IMR-90 (cell line): Measurements from ENCODE around the gene BTG3. TPM values are rescaled to one million over a fixed set of nuclear protein-coding genes. Genes with fewer than 3 reads are reported as not detected.

ENCODE experiments used
- ATAC-seq: fragments of 200-7000 bp; cut with Tn5 transposase; 2 replicates; pipeline ENCODE4 v1.9.1; 2020; ENCODE audit warnings: low read depth, mild to moderate bottlenecking, moderate library complexity
- BruUV-seq: library from RNA; stranded (reverse); fragments of 400-500 nt; replicated peaks from 2 replicates; lab custom pipeline; 2021; lab: Mats Ljungman, UMichigan
- CTCF ChIA-PET: fragments of 300-600 bp; formaldehyde crosslinking; extraction: SDS; loops from one replicate; lab custom pipeline; 2021; ENCODE audit warnings: antibody characterized with exemption; lab: Yijun Ruan, JAX
- POLR2A ChIA-PET: fragments of 300-600 bp; sonication (Branson Sonifier 250); formaldehyde crosslinking; loops from one replicate; lab custom pipeline; 2022; ENCODE audit warnings: antibody characterized with exemption; ENCODE audit not compliant: unreplicated experiment; lab: Charles Lee
- DNase-seq: peaks from one replicate; pipeline ENCODE4 v3.0.0; 2013
- H2AFZ ChIP-seq: replicated peaks from 2 replicates; pipeline ENCODE3; 2013; ENCODE audit warnings: low read length, mild to moderate bottlenecking; ENCODE audit not compliant: poor library complexity
- H2AK5ac ChIP-seq: 2 replicates; pipeline ENCODE4 v1.6.1; 2013; ENCODE audit warnings: low read depth, low read length, inconsistent platforms
- H2AK9ac ChIP-seq: replicated peaks from 2 replicates; pipeline ENCODE3; 2013; ENCODE audit warnings: mild to moderate bottlenecking, low read depth, low read length, moderate library complexity; ENCODE audit not compliant: poor library complexity
- H2BK120ac ChIP-seq: 2 replicates; pipeline ENCODE4 v1.6.1; 2013; ENCODE audit warnings: low read depth, low read length, inconsistent platforms
- H2BK15ac ChIP-seq: 3 replicates; pipeline ENCODE4 v1.6.1; 2013; ENCODE audit warnings: low read depth, low read length, inconsistent platforms
- H2BK20ac ChIP-seq: 2 replicates; pipeline ENCODE4 v1.6.1; 2013; ENCODE audit warnings: low read depth, mild to moderate bottlenecking, inconsistent platforms, low read length, moderate library complexity
- H2BK5ac ChIP-seq: 2 replicates; pipeline ENCODE4 v1.6.1; 2013; ENCODE audit warnings: mild to moderate bottlenecking, low read depth, low read length, inconsistent platforms; ENCODE audit not compliant: poor library complexity, severe bottlenecking
- H3K14ac ChIP-seq: replicated peaks from 2 replicates; pipeline ENCODE4 v1.6.1; 2013; ENCODE audit warnings: low read depth, low read length, inconsistent platforms
- H3K18ac ChIP-seq: 2 replicates; pipeline ENCODE4 v1.6.1; 2013; ENCODE audit warnings: low read depth, low read length, control low read depth
- H3K23ac ChIP-seq: 2 replicates; pipeline ENCODE4 v1.6.1; 2013; ENCODE audit warnings: low read depth, low read length, inconsistent platforms
- H3K27ac ChIP-seq: 2 replicates; pipeline ENCODE4 v1.5.1; 2013; ENCODE audit warnings: mild to moderate bottlenecking, control low read depth, low read length; ENCODE audit not compliant: insufficient read depth
- H3K27me3 ChIP-seq: 2 replicates; pipeline ENCODE4 v1.6.1; 2013; ENCODE audit warnings: low read length; ENCODE audit not compliant: control insufficient read depth, insufficient read depth
- H3K36me3 ChIP-seq: 2 replicates; pipeline ENCODE4 v1.6.1; 2013; ENCODE audit warnings: low read length, mixed read lengths; ENCODE audit not compliant: control insufficient read depth, insufficient read depth
- H3K4ac ChIP-seq: 2 replicates; pipeline ENCODE4 v1.6.1; 2013; ENCODE audit warnings: low read depth, low read length, inconsistent platforms
- H3K4me1 ChIP-seq: 2 replicates; pipeline ENCODE4 v1.6.1; 2013; ENCODE audit warnings: low read length, mixed read lengths; ENCODE audit not compliant: control insufficient read depth, insufficient read depth
- H3K4me2 ChIP-seq: 2 replicates; pipeline ENCODE4 v1.6.1; 2013; ENCODE audit warnings: low read depth, mild to moderate bottlenecking, control low read depth, low read length, moderate library complexity
- H3K4me3 ChIP-seq: 2 replicates; pipeline ENCODE4 v1.5.1; 2013; ENCODE audit warnings: low read depth, mild to moderate bottlenecking, control low read depth, low read length, moderate library complexity; ENCODE audit not compliant: insufficient read depth
- H3K56ac ChIP-seq: 2 replicates; pipeline ENCODE4 v1.6.1; 2013; ENCODE audit warnings: low read length, inconsistent platforms; ENCODE audit not compliant: insufficient read depth; ENCODE audit errors: extremely low read depth
- H3K79me1 ChIP-seq, 2 experiments: 2 replicates each; pipeline ENCODE4 v1.6.1; 2013; ENCODE audit warnings: low read length in 2 of 2, inconsistent platforms in 1 of 2, low read depth in 1 of 2
- H3K9ac ChIP-seq: 2 replicates; pipeline ENCODE4 v1.6.1; 2013; ENCODE audit warnings: low read depth, low read length, control low read depth
- H3K9me1 ChIP-seq: 2 replicates; pipeline ENCODE4 v1.6.1; 2013; ENCODE audit warnings: low read length, inconsistent platforms; ENCODE audit not compliant: insufficient read depth
- H3K9me3 ChIP-seq: 2 replicates; pipeline ENCODE4 v1.6.1; 2013; ENCODE audit warnings: low read length; ENCODE audit not compliant: control insufficient read depth, insufficient read depth
- H4K20me1 ChIP-seq: 2 replicates; pipeline ENCODE4 v1.6.1; 2013; ENCODE audit warnings: low read length, inconsistent platforms; ENCODE audit not compliant: insufficient read depth
- H4K5ac ChIP-seq: 2 replicates; pipeline ENCODE4 v1.6.1; 2013; ENCODE audit warnings: mild to moderate bottlenecking, low read depth, low read length, control low read depth
- H4K8ac ChIP-seq, 2 experiments: 2 replicates each; pipeline ENCODE4 v1.6.1; 2013; ENCODE audit warnings: low read depth in 2 of 2, low read length in 2 of 2, control low read depth in 1 of 2, inconsistent platforms in 1 of 2
- H4K91ac ChIP-seq: 2 replicates; pipeline ENCODE4 v1.6.1; 2013; ENCODE audit warnings: low read depth, low read length, inconsistent platforms; ENCODE audit not compliant: insufficient read depth
- BHLHE40 ChIP-seq: fragments of 150-350 bp; IDR thresholded peaks from 2 replicates; pipeline ENCODE4 v1.6.1; 2016; ENCODE audit warnings: mild to moderate bottlenecking, low read depth, low read length
- CEBPB ChIP-seq: IDR thresholded peaks from 2 replicates; pipeline ENCODE4 v1.6.1; 2012; ENCODE audit warnings: low read depth, low read length, improper control_type of control experiment
- CHD1 ChIP-seq: IDR thresholded peaks from 2 replicates; pipeline ENCODE4 v1.6.1; 2012; ENCODE audit warnings: low read depth, low read length, improper control_type of control experiment
- MAFK ChIP-seq: IDR thresholded peaks from 2 replicates; pipeline ENCODE4 v1.6.1; 2012; ENCODE audit warnings: low read depth, low read length, improper control_type of control experiment
- MAZ ChIP-seq: IDR thresholded peaks from 2 replicates; pipeline ENCODE4 v1.6.1; 2012; ENCODE audit warnings: low read depth, mild to moderate bottlenecking, low read length, improper control_type of control experiment, moderate library complexity, borderline replicate concordance
- MXI1 ChIP-seq: IDR thresholded peaks from 2 replicates; pipeline ENCODE4 v1.6.1; 2012; ENCODE audit warnings: low read depth, mild to moderate bottlenecking, low read length, moderate library complexity, borderline replicate concordance
- NFE2L2 ChIP-seq: fragments of 150-350 bp; IDR thresholded peaks from 2 replicates; pipeline ENCODE4 v1.6.1; 2016; ENCODE audit warnings: low read depth, mild to moderate bottlenecking, low read length
- POLR2A ChIP-seq: IDR thresholded peaks from 2 replicates; pipeline ENCODE4 v1.6.1; 2012; ENCODE audit warnings: mild to moderate bottlenecking, low read depth, low read length
- RAD21 ChIP-seq: IDR thresholded peaks from 2 replicates; pipeline ENCODE4 v1.6.1; 2012; ENCODE audit warnings: low read length, improper control_type of control experiment
- RCOR1 ChIP-seq: IDR thresholded peaks from 2 replicates; pipeline ENCODE4 v1.6.1; 2012; ENCODE audit warnings: mild to moderate bottlenecking, low read length, improper control_type of control experiment; ENCODE audit not compliant: insufficient replicate concordance
- RFX5 ChIP-seq: IDR thresholded peaks from 2 replicates; pipeline ENCODE4 v1.8.0; 2012; ENCODE audit warnings: low read depth, mild to moderate bottlenecking, low read length, moderate library complexity
- SMC3 ChIP-seq: fragments of 150-350 bp; IDR thresholded peaks from 2 replicates; pipeline ENCODE4 v1.6.1; 2016; ENCODE audit warnings: low read depth, mild to moderate bottlenecking, antibody characterized with exemption, low read length, moderate library complexity
- WGBS, 2 experiments: methylation state at CpG; one replicate each; pipeline versions ENCODE4 v1.1.5 to v1.1.7; 2013; ENCODE audit warnings: missing lambda C conversion rate in 2 of 2; ENCODE audit not compliant: insufficient read length in 1 of 2; ENCODE audit errors: extremely low coverage in 2 of 2; 5-methylcytosine and 5-hydroxymethylcytosine counted together
- dilution Hi-C: fragments of 300-500 bp; cut with HindIII; formaldehyde crosslinking; loops from one replicate; pipeline ENCODE4 v1.14.3; 2018; ENCODE audit warnings: low sequenced_read_pairs; ENCODE audit not compliant: unreplicated experiment
- in situ Hi-C: fragments of 300-500 bp; cut with MboI; formaldehyde crosslinking; loops from 3 replicates; pipeline ENCODE4 v1.14.3; 2019; ENCODE audit warnings: low sequenced_read_pairs, inconsistent platforms, mixed read lengths
- intact Hi-C: fragments of 100-400 bp; cut with micrococcal nuclease; formaldehyde crosslinking; loops from 2 replicates; pipeline ENCODE4 v1.10.0; 2022
- polyA plus RNA-seq, 3 experiments: library from polyadenylated mRNA; depleted of rRNA; stranded (reverse); fragments of >200 nt; gene quantifications; 2 replicates each; pipeline ENCODE4 v1.2.3, GENCODE V29; 2012; ENCODE audit warnings: low replicate concordance in 1 of 3
- total RNA-seq: library from RNA; depleted of rRNA; stranded (reverse); fragments of >200 nt; gene quantifications from 2 replicates; pipeline ENCODE4 v1.2.3, GENCODE V29; 2012
- TF ChIP-seq, protein P1 (sequence below): fragments of 150-350 bp; IDR thresholded peaks from 2 replicates; pipeline ENCODE4 v1.6.1; 2016; ENCODE audit warnings: low read depth, mild to moderate bottlenecking, low read length, moderate library complexity, borderline replicate concordance
- TF ChIP-seq, protein P2 (sequence below): fragments of 150-350 bp; IDR thresholded peaks from 2 replicates; pipeline ENCODE4 v1.6.1; 2017; ENCODE audit warnings: mild to moderate bottlenecking, antibody characterized with exemption, low read length, low read depth
- TF ChIP-seq, protein P3 (sequence below): conservative IDR thresholded peaks from 2 replicates; pipeline ENCODE4 v1.5.1; 2012; ENCODE audit warnings: mild to moderate bottlenecking, low read depth, low read length, improper control_type of control experiment

BTG3 gene
- total and polyA plus RNA-seq, 2 of the 4 experiments (the other 2 are of a cell fraction), result 22.4 to 38.1 TPM

DNA sequence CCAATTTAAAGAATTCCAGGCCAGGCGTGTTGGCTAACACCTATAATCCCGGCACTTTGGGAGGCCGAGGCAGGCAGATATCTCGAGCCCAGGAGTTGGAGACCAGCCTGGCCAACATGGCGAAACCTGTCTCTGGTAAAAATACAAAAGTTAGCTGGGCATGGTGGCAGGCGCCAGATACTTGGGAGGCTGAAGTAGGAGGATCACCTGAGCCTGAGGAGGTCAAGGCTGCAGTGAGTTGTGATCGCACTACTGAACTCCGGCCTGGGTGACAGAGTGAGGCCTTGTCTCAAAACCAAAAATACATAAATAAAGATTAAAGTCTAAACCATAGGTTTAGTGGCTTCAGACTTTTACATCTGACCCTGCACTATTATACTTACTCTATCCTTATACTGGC lies 32.4 kb downstream of the BTG3 start:
- in situ Hi-C loops, result loop anchor here (5.0 kb wide), 1 partner anchor 193 kb away; no protein-coding TSS in a partner anchor
- WGBS, 2 experiments, result no CpG with 5 or more reads among the region's 8 CpGs
- dilution Hi-C loops, result no loop called here

More for the DNA sequence above, 32.4 kb downstream of the BTG3 start:
- Histone ChIP-seq H3K27me3 (no peaks in the 10 kb centered on the region; the same call in none of the 2 replicates), H3K36me3 (no peaks in the 10 kb centered on the region), H3K18ac (no peak overlapping the region), H3K4me1 (no peaks in the 10 kb centered on the region), H2AK9ac (no peak overlapping the region), H4K91ac (no peak overlapping the region), H2BK20ac (no peak overlapping the region), H3K9ac (no peak overlapping the region), H3K9me1 (no peaks in the 10 kb centered on the region), H3K4ac (no peak overlapping the region), H3K79me1 (no peaks in the 10 kb centered on the region), H2BK120ac (no peak overlapping the region), H3K14ac (no peak overlapping the region), H3K4me3 (no peak overlapping the region), H4K20me1 (no peaks in the 10 kb centered on the region), H2BK5ac (no peak overlapping the region), H3K4me2 (no peak overlapping the region), H2BK15ac (no peak overlapping the region), H2AFZ (no peak overlapping the region), H2AK5ac (no peak overlapping the region), H3K9me3 (no peaks in the 10 kb centered on the region), H4K8ac (no peak overlapping the region), H3K23ac (no peak overlapping the region), H3K27ac (no peak overlapping the region), H3K56ac (no peak overlapping the region), H4K5ac (no peak overlapping the region)
- intact Hi-C loops, result no loop called here
- TF ChIP-seq, protein P1, sequence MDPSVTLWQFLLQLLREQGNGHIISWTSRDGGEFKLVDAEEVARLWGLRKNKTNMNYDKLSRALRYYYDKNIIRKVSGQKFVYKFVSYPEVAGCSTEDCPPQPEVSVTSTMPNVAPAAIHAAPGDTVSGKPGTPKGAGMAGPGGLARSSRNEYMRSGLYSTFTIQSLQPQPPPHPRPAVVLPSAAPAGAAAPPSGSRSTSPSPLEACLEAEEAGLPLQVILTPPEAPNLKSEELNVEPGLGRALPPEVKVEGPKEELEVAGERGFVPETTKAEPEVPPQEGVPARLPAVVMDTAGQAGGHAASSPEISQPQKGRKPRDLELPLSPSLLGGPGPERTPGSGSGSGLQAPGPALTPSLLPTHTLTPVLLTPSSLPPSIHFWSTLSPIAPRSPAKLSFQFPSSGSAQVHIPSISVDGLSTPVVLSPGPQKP, result no peak
- TF ChIP-seq NFE2L2, result no peak
- TF ChIP-seq, protein P2, sequence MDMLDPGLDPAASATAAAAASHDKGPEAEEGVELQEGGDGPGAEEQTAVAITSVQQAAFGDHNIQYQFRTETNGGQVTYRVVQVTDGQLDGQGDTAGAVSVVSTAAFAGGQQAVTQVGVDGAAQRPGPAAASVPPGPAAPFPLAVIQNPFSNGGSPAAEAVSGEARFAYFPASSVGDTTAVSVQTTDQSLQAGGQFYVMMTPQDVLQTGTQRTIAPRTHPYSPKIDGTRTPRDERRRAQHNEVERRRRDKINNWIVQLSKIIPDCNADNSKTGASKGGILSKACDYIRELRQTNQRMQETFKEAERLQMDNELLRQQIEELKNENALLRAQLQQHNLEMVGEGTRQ, result no peak
- TF ChIP-seq MAFK, result no peak
- no peak for TF ChIP-seq MXI1
- no peak for TF ChIP-seq CHD1
- TF ChIP-seq, protein P3, sequence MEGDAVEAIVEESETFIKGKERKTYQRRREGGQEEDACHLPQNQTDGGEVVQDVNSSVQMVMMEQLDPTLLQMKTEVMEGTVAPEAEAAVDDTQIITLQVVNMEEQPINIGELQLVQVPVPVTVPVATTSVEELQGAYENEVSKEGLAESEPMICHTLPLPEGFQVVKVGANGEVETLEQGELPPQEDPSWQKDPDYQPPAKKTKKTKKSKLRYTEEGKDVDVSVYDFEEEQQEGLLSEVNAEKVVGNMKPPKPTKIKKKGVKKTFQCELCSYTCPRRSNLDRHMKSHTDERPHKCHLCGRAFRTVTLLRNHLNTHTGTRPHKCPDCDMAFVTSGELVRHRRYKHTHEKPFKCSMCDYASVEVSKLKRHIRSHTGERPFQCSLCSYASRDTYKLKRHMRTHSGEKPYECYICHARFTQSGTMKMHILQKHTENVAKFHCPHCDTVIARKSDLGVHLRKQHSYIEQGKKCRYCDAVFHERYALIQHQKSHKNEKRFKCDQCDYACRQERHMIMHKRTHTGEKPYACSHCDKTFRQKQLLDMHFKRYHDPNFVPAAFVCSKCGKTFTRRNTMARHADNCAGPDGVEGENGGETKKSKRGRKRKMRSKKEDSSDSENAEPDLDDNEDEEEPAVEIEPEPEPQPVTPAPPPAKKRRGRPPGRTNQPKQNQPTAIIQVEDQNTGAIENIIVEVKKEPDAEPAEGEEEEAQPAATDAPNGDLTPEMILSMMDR, result no peak
- no peak for TF ChIP-seq RCOR1
- no peak for TF ChIP-seq CEBPB
- no peak for TF ChIP-seq SMC3
- no peak for TF ChIP-seq RFX5
- TF ChIP-seq POLR2A, result no peak
- no peak for TF ChIP-seq RAD21
- no peak for TF ChIP-seq BHLHE40
- no peak for TF ChIP-seq MAZ
- ChIA-PET POLR2A (no interaction called here), CTCF (no interaction called here)
- ATAC-seq (no peak), DNase-seq (no peak)
- no TSS peak for BruUV-seq
